ENCODE measurements around the gene CDK10.

- TF ChIP-seq CTCF (IDR thresholded peaks at IDR 0.05): no peak
- no peak for TF ChIP-seq POLR2A (IDR thresholded peaks at IDR 0.05)
- TF ChIP-seq EP300 (IDR thresholded peaks at IDR 0.05): no peak
- no peak for TF ChIP-seq POLR2AphosphoS5 (IDR thresholded peaks at IDR 0.05)
Observed at GRCh38 chr16:89638455-89638854, 48.0 kb upstream of the CDK10 start.
